IMR-90 (cell line): ENCODE data around the gene DHRS13. TPM values are rescaled to one million over a fixed set of nuclear protein-coding genes. Genes with fewer than 3 reads are reported as not detected.

Experiments
- ATAC-seq: fragments of 200-7000 bp; cut with Tn5 transposase; 2 replicates; pipeline ENCODE4 v1.9.1; 2020; ENCODE audit warnings: low read depth, mild to moderate bottlenecking, moderate library complexity
- BruUV-seq: library from RNA; stranded (reverse); fragments of 400-500 nt; replicated peaks from 2 replicates; lab custom pipeline; 2021; lab: Mats Ljungman, UMichigan
- CTCF ChIA-PET: fragments of 300-600 bp; formaldehyde crosslinking; extraction: SDS; loops from one replicate; lab custom pipeline; 2021; ENCODE audit warnings: antibody characterized with exemption; lab: Yijun Ruan, JAX
- POLR2A ChIA-PET: fragments of 300-600 bp; sonication (Branson Sonifier 250); formaldehyde crosslinking; loops from one replicate; lab custom pipeline; 2022; ENCODE audit warnings: antibody characterized with exemption; ENCODE audit not compliant: unreplicated experiment; lab: Charles Lee
- DNase-seq: peaks from one replicate; pipeline ENCODE4 v3.0.0; 2013
- H2AFZ ChIP-seq: replicated peaks from 2 replicates; pipeline ENCODE3; 2013; ENCODE audit warnings: low read length, mild to moderate bottlenecking; ENCODE audit not compliant: poor library complexity
- H2AK5ac ChIP-seq: 2 replicates; pipeline ENCODE4 v1.6.1; 2013; ENCODE audit warnings: low read depth, low read length, inconsistent platforms
- H2AK9ac ChIP-seq: replicated peaks from 2 replicates; pipeline ENCODE3; 2013; ENCODE audit warnings: mild to moderate bottlenecking, low read depth, low read length, moderate library complexity; ENCODE audit not compliant: poor library complexity
- H2BK120ac ChIP-seq: 2 replicates; pipeline ENCODE4 v1.6.1; 2013; ENCODE audit warnings: low read depth, low read length, inconsistent platforms
- H2BK15ac ChIP-seq: 3 replicates; pipeline ENCODE4 v1.6.1; 2013; ENCODE audit warnings: low read depth, low read length, inconsistent platforms
- H2BK20ac ChIP-seq: 2 replicates; pipeline ENCODE4 v1.6.1; 2013; ENCODE audit warnings: low read depth, mild to moderate bottlenecking, inconsistent platforms, low read length, moderate library complexity
- H2BK5ac ChIP-seq: 2 replicates; pipeline ENCODE4 v1.6.1; 2013; ENCODE audit warnings: mild to moderate bottlenecking, low read depth, low read length, inconsistent platforms; ENCODE audit not compliant: poor library complexity, severe bottlenecking
- H3K14ac ChIP-seq: replicated peaks from 2 replicates; pipeline ENCODE4 v1.6.1; 2013; ENCODE audit warnings: low read depth, low read length, inconsistent platforms
- H3K18ac ChIP-seq: 2 replicates; pipeline ENCODE4 v1.6.1; 2013; ENCODE audit warnings: low read depth, low read length, control low read depth
- H3K23ac ChIP-seq: 2 replicates; pipeline ENCODE4 v1.6.1; 2013; ENCODE audit warnings: low read depth, low read length, inconsistent platforms
- H3K27ac ChIP-seq: 2 replicates; pipeline ENCODE4 v1.5.1; 2013; ENCODE audit warnings: mild to moderate bottlenecking, control low read depth, low read length; ENCODE audit not compliant: insufficient read depth
- H3K27me3 ChIP-seq: 2 replicates; pipeline ENCODE4 v1.6.1; 2013; ENCODE audit warnings: low read length; ENCODE audit not compliant: control insufficient read depth, insufficient read depth
- H3K36me3 ChIP-seq: 2 replicates; pipeline ENCODE4 v1.6.1; 2013; ENCODE audit warnings: low read length, mixed read lengths; ENCODE audit not compliant: control insufficient read depth, insufficient read depth
- H3K4ac ChIP-seq: 2 replicates; pipeline ENCODE4 v1.6.1; 2013; ENCODE audit warnings: low read depth, low read length, inconsistent platforms
- H3K4me1 ChIP-seq: 2 replicates; pipeline ENCODE4 v1.6.1; 2013; ENCODE audit warnings: low read length, mixed read lengths; ENCODE audit not compliant: control insufficient read depth, insufficient read depth
- H3K4me2 ChIP-seq: 2 replicates; pipeline ENCODE4 v1.6.1; 2013; ENCODE audit warnings: low read depth, mild to moderate bottlenecking, control low read depth, low read length, moderate library complexity
- H3K4me3 ChIP-seq: 2 replicates; pipeline ENCODE4 v1.5.1; 2013; ENCODE audit warnings: low read depth, mild to moderate bottlenecking, control low read depth, low read length, moderate library complexity; ENCODE audit not compliant: insufficient read depth
- H3K56ac ChIP-seq: 2 replicates; pipeline ENCODE4 v1.6.1; 2013; ENCODE audit warnings: low read length, inconsistent platforms; ENCODE audit not compliant: insufficient read depth; ENCODE audit errors: extremely low read depth
- H3K79me1 ChIP-seq, 2 experiments: 2 replicates each; pipeline ENCODE4 v1.6.1; 2013; ENCODE audit warnings: low read length in 2 of 2, inconsistent platforms in 1 of 2, low read depth in 1 of 2
- H3K9ac ChIP-seq: 2 replicates; pipeline ENCODE4 v1.6.1; 2013; ENCODE audit warnings: low read depth, low read length, control low read depth
- H3K9me1 ChIP-seq: 2 replicates; pipeline ENCODE4 v1.6.1; 2013; ENCODE audit warnings: low read length, inconsistent platforms; ENCODE audit not compliant: insufficient read depth
- H3K9me3 ChIP-seq: 2 replicates; pipeline ENCODE4 v1.6.1; 2013; ENCODE audit warnings: low read length; ENCODE audit not compliant: control insufficient read depth, insufficient read depth
- H4K20me1 ChIP-seq: 2 replicates; pipeline ENCODE4 v1.6.1; 2013; ENCODE audit warnings: low read length, inconsistent platforms; ENCODE audit not compliant: insufficient read depth
- H4K5ac ChIP-seq: 2 replicates; pipeline ENCODE4 v1.6.1; 2013; ENCODE audit warnings: mild to moderate bottlenecking, low read depth, low read length, control low read depth
- H4K8ac ChIP-seq, 2 experiments: 2 replicates each; pipeline ENCODE4 v1.6.1; 2013; ENCODE audit warnings: low read depth in 2 of 2, low read length in 2 of 2, control low read depth in 1 of 2, inconsistent platforms in 1 of 2
- H4K91ac ChIP-seq: 2 replicates; pipeline ENCODE4 v1.6.1; 2013; ENCODE audit warnings: low read depth, low read length, inconsistent platforms; ENCODE audit not compliant: insufficient read depth
- CEBPB ChIP-seq: IDR thresholded peaks from 2 replicates; pipeline ENCODE4 v1.6.1; 2012; ENCODE audit warnings: low read depth, low read length, improper control_type of control experiment
- CHD1 ChIP-seq: IDR thresholded peaks from 2 replicates; pipeline ENCODE4 v1.6.1; 2012; ENCODE audit warnings: low read depth, low read length, improper control_type of control experiment
- CTCF ChIP-seq: conservative IDR thresholded peaks from 2 replicates; pipeline ENCODE4 v1.5.1; 2012; ENCODE audit warnings: mild to moderate bottlenecking, low read depth, low read length, improper control_type of control experiment
- ELK1 ChIP-seq: fragments of 150-350 bp; IDR thresholded peaks from 2 replicates; pipeline ENCODE4 v1.6.1; 2016; ENCODE audit warnings: low read depth, mild to moderate bottlenecking, low read length, moderate library complexity, borderline replicate concordance
- FOS ChIP-seq: fragments of 150-350 bp; IDR thresholded peaks from 2 replicates; pipeline ENCODE4 v1.6.1; 2016; ENCODE audit warnings: low read depth, low read length
- MAZ ChIP-seq: IDR thresholded peaks from 2 replicates; pipeline ENCODE4 v1.6.1; 2012; ENCODE audit warnings: low read depth, mild to moderate bottlenecking, low read length, improper control_type of control experiment, moderate library complexity, borderline replicate concordance
- NFE2L2 ChIP-seq: fragments of 150-350 bp; IDR thresholded peaks from 2 replicates; pipeline ENCODE4 v1.6.1; 2016; ENCODE audit warnings: low read depth, mild to moderate bottlenecking, low read length
- POLR2A ChIP-seq: IDR thresholded peaks from 2 replicates; pipeline ENCODE4 v1.6.1; 2012; ENCODE audit warnings: mild to moderate bottlenecking, low read depth, low read length
- RAD21 ChIP-seq: IDR thresholded peaks from 2 replicates; pipeline ENCODE4 v1.6.1; 2012; ENCODE audit warnings: low read length, improper control_type of control experiment
- RCOR1 ChIP-seq: IDR thresholded peaks from 2 replicates; pipeline ENCODE4 v1.6.1; 2012; ENCODE audit warnings: mild to moderate bottlenecking, low read length, improper control_type of control experiment; ENCODE audit not compliant: insufficient replicate concordance
- RFX5 ChIP-seq: IDR thresholded peaks from 2 replicates; pipeline ENCODE4 v1.8.0; 2012; ENCODE audit warnings: low read depth, mild to moderate bottlenecking, low read length, moderate library complexity
- SMC3 ChIP-seq: fragments of 150-350 bp; IDR thresholded peaks from 2 replicates; pipeline ENCODE4 v1.6.1; 2016; ENCODE audit warnings: low read depth, mild to moderate bottlenecking, antibody characterized with exemption, low read length, moderate library complexity
- USF2 ChIP-seq: fragments of 150-350 bp; IDR thresholded peaks from 2 replicates; pipeline ENCODE4 v1.6.1; 2017; ENCODE audit warnings: mild to moderate bottlenecking, antibody characterized with exemption, low read length, low read depth
- WGBS, 2 experiments: methylation state at CpG; one replicate each; pipeline versions ENCODE4 v1.1.5 to v1.1.7; 2013; ENCODE audit warnings: missing lambda C conversion rate in 2 of 2; ENCODE audit not compliant: insufficient read length in 1 of 2; ENCODE audit errors: extremely low coverage in 2 of 2; 5-methylcytosine and 5-hydroxymethylcytosine counted together
- dilution Hi-C: fragments of 300-500 bp; cut with HindIII; formaldehyde crosslinking; loops from one replicate; pipeline ENCODE4 v1.14.3; 2018; ENCODE audit warnings: low sequenced_read_pairs; ENCODE audit not compliant: unreplicated experiment
- in situ Hi-C: fragments of 300-500 bp; cut with MboI; formaldehyde crosslinking; loops from 3 replicates; pipeline ENCODE4 v1.14.3; 2019; ENCODE audit warnings: low sequenced_read_pairs, inconsistent platforms, mixed read lengths
- intact Hi-C: fragments of 100-400 bp; cut with micrococcal nuclease; formaldehyde crosslinking; loops from 2 replicates; pipeline ENCODE4 v1.10.0; 2022
- polyA plus RNA-seq, 3 experiments: library from polyadenylated mRNA; depleted of rRNA; stranded (reverse); fragments of >200 nt; gene quantifications; 2 replicates each; pipeline ENCODE4 v1.2.3, GENCODE V29; 2012; ENCODE audit warnings: low replicate concordance in 1 of 3
- total RNA-seq: library from RNA; depleted of rRNA; stranded (reverse); fragments of >200 nt; gene quantifications from 2 replicates; pipeline ENCODE4 v1.2.3, GENCODE V29; 2012

DHRS13 gene
- total and polyA plus RNA-seq, 2 of the 4 experiments (the other 2 are of a cell fraction), result 2.7 to 3.9 TPM

- POLR2A ChIA-PET, result no interaction called here
Observed at GRCh38 chr17:28926366-28926765, 23.5 kb upstream of the DHRS13 start.

More at GRCh38 chr17:28926366-28926765, 23.5 kb upstream of the DHRS13 start:
- Histone ChIP-seq H3K9me3 (peaks cover 8% of the 10 kb centered on the region), H2BK15ac (peak overlapping the region; percentile 26; the same call in 1 of the 3 replicates), H3K23ac (peak overlapping the region; percentile 8), H4K5ac (no peak overlapping the region), H3K27ac (no peak overlapping the region), H3K56ac (no peak overlapping the region; the same call in 1 of the 2 replicates), H2BK20ac (peak overlapping the region; percentile 16; the same call in 1 of the 2 replicates), H2BK5ac (peak overlapping the region; percentile 26), H3K36me3 (peaks cover 20% of the 10 kb centered on the region), H2AK5ac (peak overlapping the region; percentile 44; the same call in 1 of the 2 replicates), H3K9ac (no peak overlapping the region), H2BK120ac (peak overlapping the region; percentile 53; the same call in 1 of the 2 replicates), H2AK9ac (no peak overlapping the region), H3K14ac (peak overlapping the region; percentile 40), H4K8ac (no peak overlapping the region), H3K79me1 (peaks cover 48 to 90% of the 10 kb centered on the region in 2 experiments), H3K9me1 (peaks cover 27% of the 10 kb centered on the region), H2AFZ (no peak overlapping the region), H4K91ac (no peak overlapping the region; the same call in 1 of the 2 replicates), H3K4ac (peak overlapping the region; percentile 29; the same call in 1 of the 2 replicates), H3K4me3 (no peak overlapping the region), H3K4me1 (peaks cover 14% of the 10 kb centered on the region), H4K20me1 (peaks cover 84% of the 10 kb centered on the region), H3K4me2 (peak overlapping the region; percentile 14; the same call in 1 of the 2 replicates), H3K18ac (peak overlapping the region; percentile 18; the same call in 1 of the 2 replicates), H3K27me3 (no peaks in the 10 kb centered on the region)
- no CpG with 5 or more reads among the region's 2 CpGs for WGBS, 2 experiments
- intact Hi-C loops, result no loop called here
- dilution Hi-C loops, result no loop called here
- in situ Hi-C loops, result no loop called here
- BruUV-seq, result no TSS peak
- TF ChIP-seq MAZ, result no peak
- no peak for TF ChIP-seq NFE2L2
- no peak for TF ChIP-seq RCOR1
- TF ChIP-seq USF2, result no peak
- TF ChIP-seq CHD1, result no peak
- no peak for TF ChIP-seq ELK1
- TF ChIP-seq CEBPB, result no peak
- no peak for TF ChIP-seq RAD21
- TF ChIP-seq CTCF, result no peak
- TF ChIP-seq POLR2A, result no peak
- no peak for TF ChIP-seq FOS
- TF ChIP-seq RFX5, result no peak
- TF ChIP-seq SMC3, result no peak
- CTCF ChIA-PET, result no interaction called here
- DNase-seq (no peak), ATAC-seq (no peak; the same call in 1 of the 2 replicates)
